ENCODE data around the gene PDSS2. TPM values are rescaled to one million over a fixed set of nuclear protein-coding genes. Genes with fewer than 3 reads are reported as not detected.

PDSS2 gene
- total and polyA plus RNA-seq, 4 donors: 6.6 to 19.8 (median 15.6) TPM

- peaks cover 0 to 2% (median 0%) of the 10 kb centered on the region in 4 donors for H3K9me3 ChIP-seq (ENCODE audit: control insufficient read depth in 4 of 4, insufficient read depth in 3 of 4, low read length in 3 of 4)
- 36 to 41% methylated on average over 12 of the region's 12 CpGs for WGBS, 2 donors
- no peaks in the 10 kb centered on the region for H3K36me3 ChIP-seq (ENCODE audit: control insufficient read depth in 4 of 4, insufficient read depth in 4 of 4, low read length in 4 of 4)
- H3K4me3 ChIP-seq: no peak overlapping the region
- H3K4me1 ChIP-seq (ENCODE audit: control insufficient read depth in 5 of 5, insufficient read depth in 5 of 5, low read length in 5 of 5): peaks cover 4 to 62% (median 23%) of the 10 kb centered on the region in 5 donors
- peak; percentile 52 to 75 (median 63) for DNase-seq
- TF ChIP-seq CTCF (IDR thresholded peaks at IDR 0.05; ENCODE audit: control extremely low read depth, extremely low read depth): no peak
- peak overlapping the region; percentile 70 to 94 for H3K27ac ChIP-seq (ENCODE audit: low read depth in 1 of 2, low read length in 1 of 2)
- H3K27me3 ChIP-seq (ENCODE audit: control insufficient read depth in 3 of 3, insufficient read depth in 3 of 3, low read length in 2 of 3): peaks cover 0 to 4% (median 0%) of the 10 kb centered on the region in 3 donors
- peak overlapping the region in 1 of 2 donors; percentile 70 for H3K9ac ChIP-seq (ENCODE audit: insufficient read depth in 1 of 2, low read length in 2 of 2)
- no peak for ATAC-seq (ENCODE audit: insufficient read depth, low FRiP score)
These were observed 34.0 kb upstream of the PDSS2 start for GRCh38 chr6:107493158-107494057.

DNA sequence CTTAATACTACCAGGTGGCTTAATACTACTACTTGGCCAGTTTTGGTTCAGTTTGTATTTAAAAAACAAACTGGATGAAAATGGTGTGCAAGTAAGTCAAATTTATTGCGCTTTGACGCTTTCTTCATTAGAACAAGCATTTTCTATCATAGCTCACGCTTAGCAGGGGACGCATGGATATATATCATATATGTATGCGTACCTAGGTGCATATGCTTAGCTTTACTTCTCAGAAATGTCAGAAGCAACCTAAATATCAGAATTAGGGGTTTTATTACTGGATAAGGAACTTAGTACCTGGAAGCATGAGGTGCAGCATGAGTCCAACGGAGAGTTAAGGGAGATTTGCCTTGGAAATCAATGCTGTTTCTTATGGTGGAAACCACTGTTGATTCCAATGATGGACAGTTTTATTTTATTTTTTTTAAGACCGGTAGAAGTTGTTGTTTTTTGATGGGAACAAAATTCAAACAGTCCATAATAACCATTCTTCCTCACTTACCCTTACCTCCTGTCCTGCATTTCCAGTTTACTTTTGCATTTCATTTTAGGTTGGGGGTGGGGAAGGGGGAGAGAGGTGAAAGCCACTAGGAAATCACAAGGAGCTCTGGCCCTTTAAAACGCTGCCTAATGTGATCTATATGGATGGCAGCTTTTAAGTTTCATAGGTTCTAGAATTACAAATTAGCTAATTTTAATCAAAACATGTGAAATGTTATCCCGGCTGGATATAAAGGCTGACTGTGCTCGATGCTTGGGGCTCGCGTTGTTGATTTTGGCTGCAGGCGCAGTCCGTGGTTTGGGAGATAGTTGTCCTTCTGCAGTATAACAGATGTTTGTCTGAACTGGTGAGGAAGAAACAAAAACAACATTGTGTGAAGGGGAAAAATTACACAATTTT lies 32.6 kb upstream of the PDSS2 start:
- peak in 2 of 3 donors; percentile 42 to 52 for DNase-seq
- H3K27ac ChIP-seq (ENCODE audit: low read depth in 1 of 2, low read length in 1 of 2): peak overlapping the region in 1 of 2 donors; percentile 61
- 51 to 69% methylated on average over 14 of the region's 14 CpGs for WGBS, 2 donors
- TF ChIP-seq CTCF (IDR thresholded peaks at IDR 0.05; ENCODE audit: control extremely low read depth, extremely low read depth): no peak
- no peaks in the 10 kb centered on the region for H3K36me3 ChIP-seq (ENCODE audit: control insufficient read depth in 4 of 4, insufficient read depth in 4 of 4, low read length in 4 of 4)
- no peak for ATAC-seq (ENCODE audit: insufficient read depth, low FRiP score)
- peaks cover 4 to 69% (median 23%) of the 10 kb centered on the region in 5 donors for H3K4me1 ChIP-seq (ENCODE audit: control insufficient read depth in 5 of 5, insufficient read depth in 5 of 5, low read length in 5 of 5)
- H3K9ac ChIP-seq (ENCODE audit: insufficient read depth in 1 of 2, low read length in 2 of 2): peak overlapping the region in 1 of 2 donors; percentile 11
- peaks cover 0 to 18% (median 7%) of the 10 kb centered on the region in 3 donors for H3K27me3 ChIP-seq (ENCODE audit: control insufficient read depth in 3 of 3, insufficient read depth in 3 of 3, low read length in 2 of 3)
- H3K9me3 ChIP-seq (ENCODE audit: control insufficient read depth in 4 of 4, insufficient read depth in 3 of 4, low read length in 3 of 4): peaks cover 0 to 2% (median 0%) of the 10 kb centered on the region in 4 donors
- no peak overlapping the region for H3K4me3 ChIP-seq

DNA sequence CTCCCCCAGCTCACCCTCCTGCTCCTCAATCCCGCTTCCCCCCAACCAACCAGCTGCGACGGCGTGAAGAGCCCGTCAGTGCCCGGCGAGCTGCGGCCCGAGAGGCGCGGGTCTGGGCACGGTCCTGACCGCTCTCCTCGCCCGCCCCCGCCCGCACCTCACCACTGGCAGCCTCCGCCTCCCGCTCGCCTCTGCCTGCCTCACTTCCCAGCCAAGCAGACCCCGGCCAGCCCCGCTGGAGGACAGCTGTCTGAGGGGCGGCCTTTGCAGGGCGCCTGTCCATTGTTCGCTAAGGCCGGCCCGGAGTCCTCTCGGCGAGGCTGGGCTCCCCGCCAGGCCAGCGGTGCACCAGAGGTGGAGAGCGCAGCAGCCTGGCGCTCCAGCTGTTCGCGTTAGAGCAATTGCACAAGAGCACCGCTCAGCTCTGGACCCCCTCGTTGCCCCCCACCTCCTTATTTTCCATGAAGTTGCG lies 31.8 kb upstream of the PDSS2 start:
- peak; percentile 76 to 80 (median 79) for DNase-seq
- ATAC-seq (ENCODE audit: insufficient read depth, low FRiP score): peak; percentile 27
- no peak for TF ChIP-seq CTCF (IDR thresholded peaks at IDR 0.05; ENCODE audit: control extremely low read depth, extremely low read depth)
- 2 to 3% methylated on average over 34 to 38 of the region's 38 CpGs for WGBS, 2 donors
- peak overlapping the region; percentile 48 to 84 for H3K27ac ChIP-seq (ENCODE audit: low read depth in 1 of 2, low read length in 1 of 2)
- peak overlapping the region in 1 of 2 donors; percentile 59 for H3K9ac ChIP-seq (ENCODE audit: insufficient read depth in 1 of 2, low read length in 2 of 2)
- peaks cover 0 to 22% (median 11%) of the 10 kb centered on the region in 3 donors for H3K27me3 ChIP-seq (ENCODE audit: control insufficient read depth in 3 of 3, insufficient read depth in 3 of 3, low read length in 2 of 3)
- H3K4me1 ChIP-seq (ENCODE audit: control insufficient read depth in 5 of 5, insufficient read depth in 5 of 5, low read length in 5 of 5): peaks cover 4 to 63% (median 23%) of the 10 kb centered on the region in 5 donors
- H3K36me3 ChIP-seq (ENCODE audit: control insufficient read depth in 4 of 4, insufficient read depth in 4 of 4, low read length in 4 of 4): no peaks in the 10 kb centered on the region
- H3K9me3 ChIP-seq (ENCODE audit: control insufficient read depth in 4 of 4, insufficient read depth in 3 of 4, low read length in 3 of 4): peaks cover 0 to 2% (median 0%) of the 10 kb centered on the region in 4 donors
- peak overlapping the region; percentile 78 for H3K4me3 ChIP-seq

All from lung (tissue), 12 donors.